HepG2 (cell line): ENCODE data around the gene SEMA4B. TPM values are rescaled to one million over a fixed set of nuclear protein-coding genes. Genes with fewer than 3 reads are reported as not detected.
A peak's percentile ranks its signal among the peaks of the same experiment; 100 is the strongest.

Source experiments
- ATAC-seq: fragments of 200-7000 bp; cut with Tn5 transposase; 3 replicates; pipeline ENCODE4 v1.9.1; 2020; ENCODE audit warnings: mild to moderate bottlenecking, moderate library complexity
- BruUV-seq: library from RNA; stranded (reverse); fragments of 400-500 nt; replicated peaks from 2 replicates; lab custom pipeline; 2021; lab: Mats Ljungman, UMichigan
- CTCF ChIA-PET: fragments of 300-600 bp; formaldehyde crosslinking; extraction: SDS; loops from one replicate; lab custom pipeline; 2021; ENCODE audit warnings: low total read pairs, inconsistent platforms, low intra/inter-chr PET ratio; lab: Yijun Ruan, JAX
- POLR2A ChIA-PET: fragments of 350-600 bp; sonication (Branson Sonifier 250); formaldehyde crosslinking; loops from one replicate; lab custom pipeline; 2020; ENCODE audit warnings: antibody characterized with exemption, inconsistent platforms; lab: Yijun Ruan, JAX
- DNase-seq: peaks from one replicate; pipeline ENCODE4 v3.0.0-alpha.2; 2015; ENCODE audit warnings: low spot score
- FAIRE-seq: peaks from 3 replicates; lab custom pipeline; 2011; peaks lifted over from hg19 to GRCh38; lab: Jason Lieb, UNC
- H2AFZ ChIP-seq: one replicate; pipeline ENCODE4 v1.6.1; 2011; ENCODE audit warnings: low read length, inconsistent platforms
- H3K27ac ChIP-seq: fragments of 300-600 bp; 3 replicates; pipeline ENCODE4 v1.8.0; 2011; ENCODE audit warnings: mixed run types, mild to moderate bottlenecking, mixed read lengths, low read length, inconsistent platforms; ENCODE audit not compliant: insufficient read depth; ENCODE audit errors: extremely low read length
- H3K27me3 ChIP-seq, 2 experiments: fragments of 200-600 bp in 1 of 2; 2 replicates in 1 of 2; 3 replicates in 1 of 2; pipeline versions ENCODE4 v1.6.0 to v1.8.0; 2011; ENCODE audit warnings: low read length in 2 of 2, mild to moderate bottlenecking in 2 of 2, moderate library complexity in 2 of 2, inconsistent platforms in 1 of 2; ENCODE audit not compliant: insufficient read depth in 2 of 2, control insufficient read depth in 1 of 2
- H3K36me3 ChIP-seq, 2 experiments: fragments of 200-600 bp in 1 of 2; replicated peaks in 1 of 2; 2 replicates in 1 of 2; 3 replicates in 1 of 2; pipeline versions ENCODE4 v1.5.1 to v1.8.0; 2011; ENCODE audit warnings: low read length in 2 of 2, inconsistent platforms in 1 of 2; ENCODE audit not compliant: insufficient read depth in 2 of 2, control insufficient read depth in 1 of 2
- H3K4me1 ChIP-seq: 2 replicates; pipeline ENCODE4 v1.5.1; 2012; ENCODE audit warnings: low read length, inconsistent platforms; ENCODE audit not compliant: insufficient read depth
- H3K4me2 ChIP-seq: 2 replicates; pipeline ENCODE4 v1.6.0; 2011; ENCODE audit warnings: low read depth, low read length, inconsistent platforms
- H3K4me3 ChIP-seq, 3 experiments: fragments of 200-600 bp in 1 of 3; sonication (generic), shearing (Covaris generic) in 1 of 3; replicated peaks in 1 of 3; 2 replicates each; pipeline ENCODE4 v1.5.1; 2011 to 2016; ENCODE audit warnings: low read length in 3 of 3, inconsistent platforms in 2 of 3, low read depth in 2 of 3, mild to moderate bottlenecking in 2 of 3, control low read depth in 1 of 3, mixed read lengths in 1 of 3; ENCODE audit not compliant: insufficient read depth in 1 of 3
- H3K79me2 ChIP-seq: one replicate; pipeline ENCODE4 v1.6.1; 2011; ENCODE audit warnings: low read length, inconsistent platforms; ENCODE audit not compliant: insufficient read depth
- H3K9ac ChIP-seq: 2 replicates; pipeline ENCODE4 v1.6.0; 2011; ENCODE audit warnings: mild to moderate bottlenecking, low read depth, low read length, inconsistent platforms; ENCODE audit not compliant: insufficient read depth
- H3K9me3 ChIP-seq: 2 replicates; pipeline ENCODE4 v1.5.1; 2012; ENCODE audit warnings: mild to moderate bottlenecking, low read length
- H4K20me1 ChIP-seq: 2 replicates; pipeline ENCODE4 v1.6.0; 2011; ENCODE audit warnings: inconsistent platforms, mild to moderate bottlenecking, low read length, moderate library complexity; ENCODE audit not compliant: insufficient read depth
- CREBL2 ChIP-seq: sonication (generic); formaldehyde crosslinking; IDR thresholded peaks from 2 replicates; pipeline ENCODE4 v1.8.1; 2023; ENCODE audit warnings: missing genetic modification reagents, mild to moderate bottlenecking, borderline replicate concordance
- HIVEP1 ChIP-seq: sonication (generic); formaldehyde crosslinking; IDR thresholded peaks from 2 replicates; pipeline ENCODE4 v1.4.0; 2020; ENCODE audit warnings: mild to moderate bottlenecking, missing genetic modification reagents
- HNF1B ChIP-seq: sonication (generic); formaldehyde crosslinking; IDR thresholded peaks from 2 replicates; pipeline ENCODE4 v1.5.1; 2020; ENCODE audit warnings: mild to moderate bottlenecking, moderate library complexity, missing genetic modification reagents
- HNF4G ChIP-seq, 2 experiments: sonication (generic) in 1 of 2; formaldehyde crosslinking in 1 of 2; IDR thresholded peaks; 2 replicates each; pipeline versions ENCODE4 v1.4.0 to v1.6.1; 2011 to 2020; ENCODE audit warnings: borderline replicate concordance in 2 of 2, low read depth in 2 of 2, mild to moderate bottlenecking in 2 of 2, low read length in 1 of 2, missing genetic modification reagents in 1 of 2, moderate library complexity in 1 of 2
- HOXA5 ChIP-seq: sonication (generic); formaldehyde crosslinking; IDR thresholded peaks from 2 replicates; pipeline ENCODE4 v1.4.0; 2020; ENCODE audit warnings: missing genetic modification reagents
- IKZF5 ChIP-seq: IDR thresholded peaks from 2 replicates; pipeline ENCODE4 v1.6.1; 2018; ENCODE audit warnings: missing genetic modification reagents, mild to moderate bottlenecking, missing compliant biosample characterization
- JUNB ChIP-seq: sonication (generic); formaldehyde crosslinking; IDR thresholded peaks from 2 replicates; pipeline ENCODE4 v1.8.0; 2022; ENCODE audit warnings: missing genetic modification reagents, mild to moderate bottlenecking, borderline replicate concordance
- MAFK ChIP-seq, 2 experiments: IDR thresholded peaks in 1 of 2; conservative IDR thresholded peaks in 1 of 2; 2 replicates each; pipeline ENCODE4 v1.6.1; 2011; ENCODE audit warnings: improper control_type of control experiment in 2 of 2, low read length in 2 of 2
- NAIF1 ChIP-seq: sonication (generic); formaldehyde crosslinking; IDR thresholded peaks from 2 replicates; pipeline ENCODE4 v1.5.0; 2020; ENCODE audit warnings: mild to moderate bottlenecking, missing genetic modification reagents, borderline replicate concordance
- REST ChIP-seq, 2 experiments: IDR thresholded peaks; 2 replicates each; pipeline ENCODE4 v1.6.1; 2011 to 2012; ENCODE audit warnings: low read length in 2 of 2, borderline replicate concordance in 1 of 2, low read depth in 1 of 2, mild to moderate bottlenecking in 1 of 2, moderate library complexity in 1 of 2
- RORA ChIP-seq: sonication (generic); formaldehyde crosslinking; IDR thresholded peaks from 2 replicates; pipeline ENCODE4 v1.5.0; 2020; ENCODE audit warnings: mild to moderate bottlenecking, missing genetic modification reagents, moderate library complexity
- SIX4 ChIP-seq: sonication (generic); formaldehyde crosslinking; IDR thresholded peaks from 2 replicates; pipeline ENCODE4 v1.4.0; 2020; ENCODE audit warnings: missing genetic modification reagents
- TBP ChIP-seq: sonication (generic); formaldehyde crosslinking; IDR thresholded peaks from 2 replicates; pipeline ENCODE4 v1.5.0; 2020; ENCODE audit warnings: missing genetic modification reagents
- ZBTB21 ChIP-seq: sonication (generic); formaldehyde crosslinking; IDR thresholded peaks from 2 replicates; pipeline ENCODE4 v1.4.0; 2020; ENCODE audit warnings: missing genetic modification reagents
- ZNF629 ChIP-seq: sonication (generic); formaldehyde crosslinking; conservative IDR thresholded peaks from 2 replicates; pipeline ENCODE4 v1.5.0; 2020; ENCODE audit warnings: missing genetic modification reagents
- ZSCAN25 ChIP-seq: sonication (generic); formaldehyde crosslinking; IDR thresholded peaks from 2 replicates; pipeline ENCODE4 v1.8.0; 2022; ENCODE audit warnings: mild to moderate bottlenecking, missing genetic modification reagents
- WGBS: methylation state at CpG from one replicate; pipeline ENCODE4 v1.1.6; 2017; ENCODE audit warnings: low lambda C conversion rate; 5-methylcytosine and 5-hydroxymethylcytosine counted together
- in situ Hi-C: cut with HindIII; loops from 2 replicates; pipeline ENCODE4 v1.10.0; 2017; ENCODE audit warnings: low pct_unique_long_range_greater_than_20kb; ENCODE audit not compliant: extremely low pct_ligation_motif_present
- intact Hi-C: fragments of 100-400 bp; cut with micrococcal nuclease; formaldehyde crosslinking; loops from one replicate; pipeline ENCODE4 v1.10.0; 2022; ENCODE audit not compliant: unreplicated experiment
- polyA plus RNA-seq, 8 experiments: library from polyadenylated mRNA; depleted of rRNA in 3 of 8; stranded (reverse) in 7 of 8; unstranded in 1 of 8; fragments of >200 nt; fragmentation: Illumina TruSeq in 4 of 8; extraction: Trizol in 4 of 8; gene quantifications; 2 replicates each; pipeline versions ENCODE4 v1.2.1 to v1.2.3, GENCODE V29; 2011 to 2016; ENCODE audit warnings: low read depth in 4 of 8, missing spikeins in 1 of 8, mixed read lengths in 1 of 8; ENCODE audit not compliant: insufficient read depth in 1 of 8
- total RNA-seq, 5 experiments: library from RNA; depleted of rRNA; stranded (reverse); fragments of >200 nt; fragmentation: Illumina TruSeq; extraction: Trizol; gene quantifications; 2 replicates each; pipeline ENCODE4 v1.2.3, GENCODE V29; 2016; ENCODE audit warnings: low read depth in 1 of 5

Gene SEMA4B
- total and polyA plus RNA-seq, 2 of the 13 experiments (the other 11 are each of a cell fraction or from before 2014, with no cell fraction given), result 2.1 to 17.0 TPM

- BruUV-seq, result TSS peak; percentile 60
- Histone ChIP-seq H3K4me1 (peaks cover 34% of the 10 kb centered on the region), H3K4me3 (peak overlapping the region; percentile 59 to 89 (median 79)), H3K4me2 (peak overlapping the region; percentile 90), H4K20me1 (no peaks in the 10 kb centered on the region), H3K79me2 (no peaks in the 10 kb centered on the region), H2AFZ (no peak overlapping the region), H3K27ac (no peak overlapping the region), H3K9ac (peak overlapping the region; percentile 58), H3K36me3 (no peaks in the 10 kb centered on the region), H3K9me3 (no peaks in the 10 kb centered on the region), H3K27me3 (peaks cover 0 to 3% of the 10 kb centered on the region in 2 experiments; a peak in 1 of 5 replicates)
- intact Hi-C loops, result no loop called here
- DNase-seq, result peak; percentile 54
- CTCF ChIA-PET, result no interaction called here
- WGBS, result 13% methylated on average over 22 of the region's 67 CpGs
- POLR2A ChIA-PET, result no interaction called here
- in situ Hi-C loops, result no loop called here
- ATAC-seq, result peak; percentile 89
- no peak for FAIRE-seq
- peak; percentile 61 for TF ChIP-seq IKZF5 (CRISPR knock-in tag)
- TF ChIP-seq JUNB, result no peak
- TF ChIP-seq CREBL2 (CRISPR knock-in tag), result no peak
- no peak for TF ChIP-seq HIVEP1 (CRISPR knock-in tag)
- TF ChIP-seq MAFK (conservative IDR thresholded peaks at IDR 0.05 in 1 of 2, IDR thresholded peaks at IDR 0.05 in 1 of 2; ENCODE audit: low read length in 2 of 2), result no peak
- 0 out of 2 replicates have a peak, but pooled peaks have one; percentile 67 for TF ChIP-seq HOXA5 (CRISPR knock-in tag)
- no peak for TF ChIP-seq HNF1B
- TF ChIP-seq SIX4, result no peak
- TF ChIP-seq ZNF629 (CRISPR knock-in tag), result no peak
- no peak for TF ChIP-seq RORA
- TF ChIP-seq NAIF1 (CRISPR knock-in tag), result no peak
- no peak for TF ChIP-seq REST (IDR thresholded peaks at IDR 0.05; ENCODE audit: borderline replicate concordance in 1 of 2, low read depth in 1 of 2, low read length in 2 of 2)
- no peak for TF ChIP-seq ZBTB21
- TF ChIP-seq TBP, result no peak
- no peak for TF ChIP-seq HNF4G (IDR thresholded peaks at IDR 0.05; ENCODE audit: borderline replicate concordance, low read depth, low read length)
- TF ChIP-seq HNF4G (CRISPR knock-in tag; IDR thresholded peaks at IDR 0.05; ENCODE audit: borderline replicate concordance, low read depth), result 0 out of 2 replicates have a peak, but pooled peaks have one; percentile 21
- TF ChIP-seq ZSCAN25 (CRISPR knock-in tag), result 0 out of 2 replicates have a peak, but pooled peaks have one; percentile 36
These were observed 16.1 kb upstream of the SEMA4B start for GRCh38 chr15:90184786-90185704.
